ENCODE measurements around the gene FHIT.
"Not testable (repeated sequence)": the region's sequence is repeated elsewhere in the genome, so short reads cannot be mapped to it uniquely, and the experiment has no call there.

FHIT gene

DNA sequence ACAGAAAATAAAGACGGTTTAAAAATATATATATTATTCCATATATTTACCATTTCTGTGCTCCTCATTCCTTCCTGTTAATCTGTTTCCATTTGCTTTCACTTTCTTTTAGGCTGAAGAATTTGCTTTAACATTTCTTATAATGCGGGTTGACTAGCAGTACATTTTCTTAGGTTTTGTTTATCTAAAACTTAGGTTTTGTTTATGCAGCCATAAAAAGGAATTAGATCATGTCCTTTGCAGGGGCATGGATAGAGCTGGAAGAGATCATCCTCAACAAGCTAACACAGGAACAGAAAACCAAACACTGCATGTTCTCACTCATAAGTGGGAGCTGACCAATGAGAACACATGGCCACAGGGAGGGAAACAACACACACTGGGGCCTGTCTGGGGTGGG lies 578.1 kb downstream of the FHIT start:
- no peak for DNase-seq

GRCh38 chr3:60672337-60672736 lies 578.9 kb downstream of the FHIT start:
- DNase-seq: not testable (repeated sequence)

- DNase-seq: no peak
These were observed 581.6 kb downstream of the FHIT start for GRCh38 chr3:60669636-60670035.

- DNase-seq: no peak
These were observed 591.2 kb downstream of the FHIT start for GRCh38 chr3:60660026-60660425.

- DNase-seq: no peak
These were observed 592.2 kb downstream of the FHIT start for GRCh38 chr3:60659098-60659497.

GRCh38 chr3:60657972-60658371 lies 593.3 kb downstream of the FHIT start:
- no peak for DNase-seq

DNA sequence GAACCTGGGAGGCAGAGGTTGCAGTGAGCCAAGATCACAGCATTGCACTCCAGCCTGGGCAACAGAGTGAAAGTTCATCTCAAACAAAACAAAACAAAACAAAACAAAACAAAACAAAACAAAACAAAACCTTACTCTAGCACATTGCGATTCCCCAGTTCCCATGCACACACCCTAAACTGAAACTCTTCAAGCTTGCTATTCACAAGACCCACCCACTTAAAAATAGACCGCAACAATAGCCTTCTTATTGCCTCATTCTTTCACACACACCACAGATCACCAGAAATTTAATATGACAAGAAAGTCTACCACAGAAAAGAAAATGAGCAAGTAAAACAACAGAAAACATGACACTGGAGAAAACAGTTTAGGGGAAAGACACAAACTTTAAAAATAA lies 598.4 kb downstream of the FHIT start:
- no peak for DNase-seq

DNA sequence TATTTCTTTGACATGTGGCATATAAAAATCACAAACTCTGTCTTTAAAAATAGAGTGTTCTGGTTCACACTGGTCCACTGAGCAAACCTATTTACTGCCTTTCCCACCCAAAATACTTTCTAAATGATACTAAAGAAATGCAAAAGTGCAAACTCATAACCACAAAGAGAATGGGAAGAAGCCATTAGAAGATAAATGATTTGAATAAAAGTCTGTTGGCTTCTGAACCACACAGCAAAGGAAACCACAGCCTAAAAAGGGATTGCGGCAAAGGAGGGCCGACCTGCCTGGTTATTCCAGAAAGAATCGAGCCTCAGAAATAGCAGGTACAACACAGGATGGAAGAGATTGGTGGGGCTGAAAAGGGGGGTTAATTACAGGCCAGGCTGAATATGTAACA lies 599.5 kb downstream of the FHIT start:
- no peak for DNase-seq

DNA sequence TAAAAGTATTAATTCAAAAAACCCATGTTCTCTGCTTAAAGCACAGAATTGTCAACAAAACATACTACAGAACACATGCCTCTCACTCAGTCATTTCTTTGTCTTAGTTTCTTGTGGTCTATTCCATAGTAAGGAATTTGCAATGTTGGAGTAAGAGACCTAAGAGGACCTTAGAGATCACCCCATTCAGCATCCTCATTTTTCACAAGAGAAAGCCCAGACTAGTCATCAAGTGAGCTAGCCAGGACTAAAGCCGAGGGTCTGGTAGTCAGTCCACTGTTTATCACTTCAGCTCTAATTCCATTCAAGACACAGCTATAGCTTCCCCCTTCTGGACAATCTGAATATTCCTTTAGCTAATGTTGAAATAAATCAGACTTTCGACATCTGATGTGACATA lies 601.1 kb downstream of the FHIT start:
- DNase-seq: no peak

DNA sequence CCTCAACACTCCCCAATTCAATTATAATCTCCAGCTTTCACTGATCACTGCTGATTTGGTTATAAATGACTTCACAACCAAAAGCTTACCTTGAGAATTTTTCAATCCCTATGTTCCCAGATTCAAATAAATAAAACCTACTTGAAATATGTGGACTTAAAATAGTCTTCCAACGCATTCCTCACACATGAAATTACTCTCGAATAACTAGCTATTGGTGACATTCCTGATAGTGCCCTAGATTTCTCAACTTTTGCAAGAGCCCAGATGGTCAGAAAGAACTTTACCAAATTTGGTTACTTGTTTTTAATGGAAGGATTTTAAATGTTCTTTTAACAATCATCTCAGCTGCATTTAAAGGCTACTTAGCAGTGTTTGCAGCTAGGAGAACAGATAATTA lies 605.5 kb downstream of the FHIT start:
- no peak for DNase-seq

DNA sequence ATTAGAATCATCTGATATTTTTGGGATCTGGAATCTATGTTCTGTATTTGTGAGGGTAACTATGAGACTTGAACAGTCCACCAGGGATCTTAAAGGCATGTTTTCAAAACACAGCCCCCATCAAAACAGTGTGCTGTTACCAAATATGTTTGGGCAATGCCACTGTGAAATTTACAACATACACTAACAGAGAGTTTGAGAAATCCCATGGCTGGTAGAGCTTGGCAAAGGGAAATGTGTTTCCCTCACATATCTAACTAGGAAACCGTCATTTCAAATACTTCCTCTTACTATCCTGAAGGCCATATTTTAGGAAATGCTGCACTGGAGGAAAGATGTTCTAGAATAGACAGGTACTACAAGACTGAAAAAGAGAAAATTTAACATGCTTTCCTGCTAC lies 607.4 kb downstream of the FHIT start:
- no peak for DNase-seq

DNA sequence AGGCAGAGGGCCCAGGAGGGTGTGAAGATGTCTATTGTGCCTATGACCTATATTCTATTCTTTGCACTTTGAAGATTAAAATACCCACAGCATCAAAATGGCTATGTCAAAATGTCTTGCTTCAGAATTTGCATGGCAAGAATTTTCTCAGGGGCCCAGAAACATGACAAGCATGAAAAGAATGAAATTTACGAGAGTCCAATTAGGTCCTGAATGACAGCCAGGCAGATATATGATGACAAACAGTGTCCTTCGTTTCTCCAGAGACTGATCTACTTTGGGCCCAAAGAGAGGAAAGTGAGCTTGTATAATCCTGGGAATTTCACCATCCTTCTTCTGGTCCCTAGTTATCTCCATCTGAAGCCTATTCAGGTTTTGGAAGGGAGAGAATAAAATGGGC lies 609.9 kb downstream of the FHIT start:
- no peak for DNase-seq

DNA sequence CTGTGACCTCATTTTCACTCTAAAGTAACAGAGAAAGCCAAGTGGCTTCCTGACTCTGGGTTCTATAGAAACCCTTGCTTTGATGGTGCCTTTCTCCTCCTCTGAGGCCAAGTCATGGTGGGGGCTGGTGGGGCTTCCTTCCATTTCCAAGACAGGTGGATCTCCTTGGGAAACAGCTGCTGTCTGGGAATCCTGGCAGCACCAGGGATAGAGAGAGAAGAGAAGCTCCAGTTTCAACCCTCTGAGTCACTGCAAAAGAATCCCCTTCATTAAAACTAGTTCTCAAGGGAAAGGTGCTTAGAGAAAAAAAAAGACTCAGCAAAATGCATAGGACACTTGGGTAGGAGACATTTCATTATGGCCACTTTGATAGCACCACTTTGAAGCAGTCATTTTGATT lies 614.4 kb downstream of the FHIT start:
- DNase-seq: no peak

DNA sequence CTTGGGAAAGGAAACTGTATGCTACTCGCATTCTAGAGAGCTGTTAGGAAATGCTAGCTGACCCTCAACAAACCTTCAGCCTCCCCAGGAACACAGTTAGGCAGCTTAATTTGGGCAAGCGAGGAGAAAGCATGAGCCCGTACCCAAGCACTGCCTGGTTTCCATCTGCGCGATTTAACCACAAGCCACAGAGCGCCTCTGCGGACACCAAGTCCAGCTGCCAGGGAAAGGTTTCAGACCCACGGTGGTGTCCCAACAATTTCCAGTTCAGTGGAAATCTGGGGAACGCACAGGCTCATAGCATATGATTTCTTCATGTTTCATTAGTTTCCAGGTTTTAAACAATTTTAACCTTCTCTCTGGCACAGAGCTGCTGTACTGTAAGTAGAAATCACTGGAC lies 617.6 kb downstream of the FHIT start:
- no peak for DNase-seq

GRCh38 chr3:60631509-60631908 lies 619.7 kb downstream of the FHIT start:
- DNase-seq: no peak

- DNase-seq: no peak
These were observed 620.3 kb downstream of the FHIT start for GRCh38 chr3:60630953-60631352.

GRCh38 chr3:60629816-60630215 lies 621.4 kb downstream of the FHIT start:
- DNase-seq: no peak

DNA sequence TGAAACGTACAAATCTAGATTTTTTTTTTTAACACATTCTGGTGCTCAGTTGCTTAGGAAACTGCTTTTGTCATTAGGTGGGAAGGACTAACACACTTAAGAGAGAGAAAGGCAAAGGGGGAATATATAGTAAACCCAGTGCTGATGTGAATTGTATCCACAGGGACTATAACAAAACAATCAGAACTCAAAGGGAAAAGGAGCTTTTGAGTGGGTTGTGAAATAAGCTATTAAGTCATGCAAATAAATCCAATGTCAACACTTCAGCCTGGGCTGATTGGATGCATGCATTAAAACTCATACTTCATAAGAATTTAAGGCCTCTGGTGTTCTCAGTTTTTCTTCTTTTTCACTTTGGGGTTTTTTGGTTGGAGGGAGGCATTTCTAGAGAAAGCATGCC lies 628.9 kb downstream of the FHIT start:
- no peak for DNase-seq

DNA sequence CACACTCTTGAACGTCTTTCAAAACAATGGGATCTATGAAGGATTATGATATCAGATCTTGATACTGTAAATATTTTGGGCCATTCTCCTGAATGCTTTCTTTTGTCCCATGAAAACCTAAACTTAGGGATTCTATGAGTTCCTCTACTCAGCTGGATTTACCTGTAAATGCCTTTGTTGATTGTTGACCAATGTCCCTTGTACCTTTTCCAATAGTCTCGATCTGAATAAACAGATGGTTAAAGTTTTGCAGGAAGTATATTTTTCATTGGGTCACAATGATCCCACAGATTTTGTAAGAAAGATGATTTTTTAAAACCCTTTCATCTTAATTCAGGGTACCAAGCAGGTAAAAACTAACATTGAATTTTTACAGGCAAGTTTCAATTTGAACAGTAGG lies 634.1 kb downstream of the FHIT start:
- DNase-seq: no peak

DNA sequence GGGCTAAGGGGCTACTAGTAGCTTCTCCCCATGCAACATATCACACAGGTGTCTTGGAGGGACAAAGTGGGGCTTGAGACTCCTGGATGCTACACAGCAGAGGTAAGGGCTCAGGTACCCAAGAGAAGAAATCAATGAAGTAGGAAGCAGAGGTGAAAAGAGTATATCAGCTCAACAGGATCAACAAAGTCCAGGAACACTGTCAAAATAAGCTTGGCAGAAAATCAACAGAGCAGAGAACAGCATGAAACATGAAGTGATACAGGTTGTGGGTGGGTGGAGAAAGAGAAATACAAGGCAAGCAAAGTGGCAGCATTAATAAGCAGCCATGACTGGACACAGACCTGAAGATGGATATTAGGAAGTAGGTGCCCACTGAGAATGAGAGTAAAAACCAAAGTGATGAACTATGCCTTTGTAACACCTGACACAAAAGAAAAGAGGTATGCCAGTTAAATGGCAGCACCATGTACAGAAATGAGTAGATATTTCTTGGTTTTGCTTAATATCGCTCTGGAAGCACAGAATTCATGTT lies 637.4 kb downstream of the FHIT start:
- DNase-seq: no peak

DNA sequence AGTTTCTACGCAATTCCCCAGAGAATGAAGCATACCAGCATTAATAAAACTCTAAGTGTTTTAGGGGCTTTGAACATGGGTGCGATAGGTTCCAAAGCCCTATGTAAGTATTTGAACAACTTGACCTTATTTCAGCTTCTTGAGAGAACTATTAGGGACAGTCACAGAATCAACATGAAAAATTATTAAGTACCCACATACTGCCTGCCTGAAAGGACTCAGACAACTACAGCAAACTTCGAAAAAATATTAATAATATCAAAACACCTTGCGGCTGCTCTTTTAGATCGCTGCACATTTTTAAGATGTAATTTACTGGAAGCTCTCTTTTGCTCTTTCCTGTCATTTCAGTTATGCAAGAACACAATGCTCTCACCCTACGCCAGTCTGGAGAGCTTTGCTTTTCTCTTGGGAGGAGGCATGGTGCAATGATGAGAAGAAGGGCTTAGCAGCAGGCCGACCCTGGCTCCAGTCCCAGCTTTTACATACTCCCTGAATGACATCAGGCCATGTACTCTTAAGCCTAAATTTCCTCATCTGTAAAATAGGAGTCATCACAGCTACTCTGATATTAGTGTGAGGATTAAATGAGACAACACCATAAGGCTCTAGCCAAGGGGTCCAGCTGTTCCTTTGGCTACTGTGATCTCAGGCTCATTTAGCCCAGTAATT lies 640.7 kb downstream of the FHIT start:
- DNase-seq: no peak

GRCh38 chr3:60609446-60609845 lies 641.8 kb downstream of the FHIT start:
- no peak for DNase-seq

- DNase-seq: no peak
These were observed 647.4 kb downstream of the FHIT start for GRCh38 chr3:60603860-60604259.

DNA sequence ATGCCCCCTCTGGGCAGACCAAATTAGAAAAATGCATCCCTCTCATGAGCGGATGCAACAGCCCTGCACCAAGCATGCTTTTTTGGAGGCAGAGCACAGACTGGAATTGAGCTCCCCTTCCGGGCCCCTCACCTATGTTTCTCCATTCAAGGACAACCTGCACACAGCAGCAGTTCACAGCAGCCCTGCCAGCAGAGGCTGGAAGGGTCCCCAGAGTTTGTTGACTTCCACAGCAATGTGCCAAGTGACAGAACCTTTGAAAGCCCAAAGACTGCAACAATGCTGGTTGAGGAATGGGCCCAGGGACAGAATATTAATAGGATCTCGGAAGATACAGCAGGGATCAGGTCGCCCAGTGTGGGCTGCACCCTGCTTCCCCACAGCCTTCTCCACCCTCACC lies 650.4 kb downstream of the FHIT start:
- DNase-seq: no peak

GRCh38 chr3:60599586-60599985 lies 651.7 kb downstream of the FHIT start:
- DNase-seq: no peak

Measured in stimulated activated CD4-positive, alpha-beta T cell treated with anti-CD3 and anti-CD28 coated beads, Interleukin-4, amount 100 ng/mL, for 24 hours (primary cell).